Caco-2 (cell line): ENCODE data around the gene ZC3H4. TPM values are rescaled to one million over a fixed set of nuclear protein-coding genes. Genes with fewer than 3 reads are reported as not detected.

Source experiments
- BruUV-seq: library from RNA; stranded (reverse); fragments of 400-500 nt; replicated peaks from 2 replicates; lab custom pipeline; 2021; lab: Mats Ljungman, UMichigan
- CTCF ChIA-PET: fragments of 300-600 bp; sonication (Branson Sonifier 250); formaldehyde crosslinking; loops from one replicate; lab custom pipeline; 2022; ENCODE audit warnings: antibody characterized with exemption; lab: Charles Lee
- POLR2A ChIA-PET: fragments of 300-600 bp; sonication (Branson Sonifier 250); formaldehyde crosslinking; loops from one replicate; lab custom pipeline; 2022; ENCODE audit warnings: antibody characterized with exemption; lab: Charles Lee
- DNase-seq, 2 experiments: peaks; one replicate each; pipeline versions ENCODE4 v3.0.0 to v3.0.0-alpha.2; 2020 to 2022
- H3K27me3 ChIP-seq: replicated peaks from 2 replicates; pipeline ENCODE4 v1.6.0; 2011; ENCODE audit warnings: low read length; ENCODE audit not compliant: control insufficient read depth, insufficient read depth
- H3K36me3 ChIP-seq: 2 replicates; pipeline ENCODE4 v1.5.1; 2011; ENCODE audit warnings: low read length; ENCODE audit not compliant: control insufficient read depth, insufficient read depth
- H3K4me1 ChIP-seq: fragments of 250-450 bp; sonication (Bioruptor Pico); 2 replicates; pipeline ENCODE4 v1.5.1; 2020; ENCODE audit warnings: mild to moderate bottlenecking
- H3K4me3 ChIP-seq: 2 replicates; pipeline ENCODE4 v1.5.1; 2011; ENCODE audit warnings: low read depth, mild to moderate bottlenecking, control low read depth, low read length
- H3K9me3 ChIP-seq: fragments of 250-450 bp; sonication (Bioruptor Pico); 2 replicates; pipeline ENCODE4 v1.5.1; 2020; ENCODE audit warnings: mild to moderate bottlenecking, moderate library complexity
- H3K27ac Mint-ChIP-seq: one replicate; pipeline ENCODE4 v1.8.0; 2022; ENCODE audit warnings: mixed read lengths; ENCODE audit not compliant: unreplicated experiment
- H3K27me3 Mint-ChIP-seq: one replicate; pipeline ENCODE4 v1.8.0; 2022; ENCODE audit warnings: mixed read lengths; ENCODE audit not compliant: insufficient read depth, unreplicated experiment
- H3K36me3 Mint-ChIP-seq: one replicate; pipeline ENCODE4 v1.8.0; 2022; ENCODE audit warnings: mild to moderate bottlenecking, mixed read lengths; ENCODE audit not compliant: insufficient read depth, unreplicated experiment
- H3K4me1 Mint-ChIP-seq: one replicate; pipeline ENCODE4 v1.8.0; 2022; ENCODE audit warnings: low read depth, mixed read lengths; ENCODE audit not compliant: unreplicated experiment
- H3K4me3 Mint-ChIP-seq: one replicate; pipeline ENCODE4 v1.8.0; 2022; ENCODE audit warnings: mild to moderate bottlenecking, moderate library complexity, mixed read lengths; ENCODE audit not compliant: unreplicated experiment
- H3K9me3 Mint-ChIP-seq: one replicate; pipeline ENCODE4 v1.8.0; 2022; ENCODE audit warnings: mixed read lengths; ENCODE audit not compliant: unreplicated experiment
- intact Hi-C: fragments of 100-400 bp; cut with micrococcal nuclease; formaldehyde crosslinking; loops from one replicate; pipeline ENCODE4 v1.10.0; 2022; ENCODE audit not compliant: unreplicated experiment
- total RNA-seq: library from RNA; stranded (reverse); gene quantifications from 2 replicates; pipeline ENCODE4 v1.2.3, GENCODE V29; 2022
- TF ChIP-seq, protein P1 (sequence below), 2 experiments: fragments of 200-600 bp in 1 of 2; IDR thresholded peaks; 1 replicate in 1 of 2; 2 replicates in 1 of 2; pipeline versions ENCODE4 v1.5.1 to v1.8.0; 2011 to 2022; ENCODE audit warnings: antibody characterized with exemption in 1 of 2, control low read depth in 1 of 2, inconsistent platforms in 1 of 2, low read depth in 1 of 2, low read length in 1 of 2, mild to moderate bottlenecking in 1 of 2, moderate library complexity in 1 of 2; ENCODE audit not compliant: insufficient read depth in 1 of 2, severe bottlenecking in 1 of 2, unreplicated experiment in 1 of 2

Gene ZC3H4
- total RNA-seq, 1 experiment from 2014 or later = 70.3 TPM

DNA sequence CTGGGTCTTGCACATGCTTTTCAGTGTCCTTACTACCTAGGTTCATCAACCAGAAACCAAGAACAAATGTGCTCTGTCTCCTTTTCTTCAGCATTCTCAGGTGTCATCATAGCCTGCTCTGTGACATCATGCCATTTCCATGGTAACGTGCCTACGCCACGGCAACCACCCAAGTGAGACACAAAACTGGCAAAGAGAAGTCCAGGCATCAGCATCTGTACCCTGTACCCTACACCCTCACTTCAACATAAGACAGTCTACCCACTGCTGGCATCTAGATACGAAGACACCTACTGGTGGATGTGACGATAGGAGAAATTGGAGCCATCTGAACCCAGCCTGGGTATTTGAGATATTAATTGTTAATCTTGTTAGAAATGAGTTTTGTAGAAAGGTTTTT, 13.3 kb downstream of the ZC3H4 start:
- Mint-ChIP-seq H3K9me3 (no peaks in the 10 kb centered on the region), H3K27me3 (no peaks in the 10 kb centered on the region), H3K4me1 (peaks cover 47% of the 10 kb centered on the region), H3K4me3 (no peak overlapping the region), H3K36me3 (peaks cover 44% of the 10 kb centered on the region), H3K27ac (peak overlapping the region; percentile 73)
- H3K27me3 ChIP-seq = no peaks in the 10 kb centered on the region
- DNase-seq = peak in 1 of 2 experiments; percentile 49
- H3K36me3 ChIP-seq = no peaks in the 10 kb centered on the region; the same call in 1 of the 2 replicates
- H3K9me3 ChIP-seq = no peaks in the 10 kb centered on the region
- ChIA-PET POLR2A (interaction anchor here (2.4 kb wide), 1 partner anchor 13 kb away, joined by 18 read pairs; the partner anchor contains the start of gene ZC3H4), CTCF (interaction anchor here (0.6 kb wide), 1 partner anchor 114 kb away, joined by 3 read pairs; no protein-coding TSS in a partner anchor)
- intact Hi-C loops = no loop called here
- peaks cover 52% of the 10 kb centered on the region for H3K4me1 ChIP-seq
- no peak overlapping the region for H3K4me3 ChIP-seq
- TF ChIP-seq, protein P1, sequence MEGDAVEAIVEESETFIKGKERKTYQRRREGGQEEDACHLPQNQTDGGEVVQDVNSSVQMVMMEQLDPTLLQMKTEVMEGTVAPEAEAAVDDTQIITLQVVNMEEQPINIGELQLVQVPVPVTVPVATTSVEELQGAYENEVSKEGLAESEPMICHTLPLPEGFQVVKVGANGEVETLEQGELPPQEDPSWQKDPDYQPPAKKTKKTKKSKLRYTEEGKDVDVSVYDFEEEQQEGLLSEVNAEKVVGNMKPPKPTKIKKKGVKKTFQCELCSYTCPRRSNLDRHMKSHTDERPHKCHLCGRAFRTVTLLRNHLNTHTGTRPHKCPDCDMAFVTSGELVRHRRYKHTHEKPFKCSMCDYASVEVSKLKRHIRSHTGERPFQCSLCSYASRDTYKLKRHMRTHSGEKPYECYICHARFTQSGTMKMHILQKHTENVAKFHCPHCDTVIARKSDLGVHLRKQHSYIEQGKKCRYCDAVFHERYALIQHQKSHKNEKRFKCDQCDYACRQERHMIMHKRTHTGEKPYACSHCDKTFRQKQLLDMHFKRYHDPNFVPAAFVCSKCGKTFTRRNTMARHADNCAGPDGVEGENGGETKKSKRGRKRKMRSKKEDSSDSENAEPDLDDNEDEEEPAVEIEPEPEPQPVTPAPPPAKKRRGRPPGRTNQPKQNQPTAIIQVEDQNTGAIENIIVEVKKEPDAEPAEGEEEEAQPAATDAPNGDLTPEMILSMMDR (IDR thresholded peaks at IDR 0.05; ENCODE audit: insufficient read depth in 1 of 2, low read depth in 1 of 2, low read length in 1 of 2, severe bottlenecking in 1 of 2, unreplicated experiment in 1 of 2) = no peak
- BruUV-seq = no TSS peak

DNA sequence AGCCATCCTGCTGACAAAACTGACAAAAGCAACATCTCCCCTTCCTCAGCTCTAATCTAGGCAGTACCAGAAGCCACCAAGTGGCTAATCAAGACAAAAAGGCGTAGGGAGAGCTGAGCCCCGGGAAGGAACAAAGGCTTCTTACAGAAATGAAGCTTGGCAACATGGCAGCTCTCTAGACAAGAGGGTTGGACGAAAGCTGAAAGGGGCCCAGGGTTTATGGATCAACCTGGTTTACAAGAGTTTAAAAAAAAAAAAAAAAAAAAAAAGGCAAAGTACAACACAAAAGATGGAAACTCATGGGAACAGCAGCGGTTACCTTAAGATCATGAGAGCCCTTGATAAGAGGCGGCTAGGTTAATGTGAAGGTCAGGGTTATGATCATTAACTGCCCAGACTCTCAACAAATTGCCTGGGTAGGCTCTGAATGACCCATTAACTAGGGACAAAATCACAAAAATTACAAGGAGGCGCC, 14.0 kb downstream of the ZC3H4 start:
- no peaks in the 10 kb centered on the region for H3K27me3 Mint-ChIP-seq
- no peaks in the 10 kb centered on the region for H3K9me3 Mint-ChIP-seq
- no peak overlapping the region for H3K4me3 Mint-ChIP-seq
- ChIA-PET CTCF (interaction anchor here (1.1 to 1.5 kb wide), 2 partner anchors 14 to 20 kb away, joined by 3 read pairs; partner anchors contain the start of gene ZC3H4), POLR2A (interaction anchor here (2.4 kb wide), 1 partner anchor 14 kb away, joined by 18 read pairs; the partner anchor contains the start of gene ZC3H4)
- H3K4me1 Mint-ChIP-seq = peaks cover 51% of the 10 kb centered on the region
- Histone ChIP-seq H3K9me3 (no peaks in the 10 kb centered on the region), H3K27me3 (no peaks in the 10 kb centered on the region), H3K4me1 (peaks cover 59% of the 10 kb centered on the region), H3K36me3 (no peaks in the 10 kb centered on the region; the same call in 1 of the 2 replicates), H3K4me3 (no peak overlapping the region)
- peak overlapping the region; percentile 73 for H3K27ac Mint-ChIP-seq
- intact Hi-C loops = no loop called here
- no TSS peak for BruUV-seq
- TF ChIP-seq, protein P1 (IDR thresholded peaks at IDR 0.05; ENCODE audit: insufficient read depth in 1 of 2, low read depth in 1 of 2, low read length in 1 of 2, severe bottlenecking in 1 of 2, unreplicated experiment in 1 of 2) = peak in 1 of 2 experiments; percentile 1
- DNase-seq = no peak
- H3K36me3 Mint-ChIP-seq = peaks cover 46% of the 10 kb centered on the region

DNA sequence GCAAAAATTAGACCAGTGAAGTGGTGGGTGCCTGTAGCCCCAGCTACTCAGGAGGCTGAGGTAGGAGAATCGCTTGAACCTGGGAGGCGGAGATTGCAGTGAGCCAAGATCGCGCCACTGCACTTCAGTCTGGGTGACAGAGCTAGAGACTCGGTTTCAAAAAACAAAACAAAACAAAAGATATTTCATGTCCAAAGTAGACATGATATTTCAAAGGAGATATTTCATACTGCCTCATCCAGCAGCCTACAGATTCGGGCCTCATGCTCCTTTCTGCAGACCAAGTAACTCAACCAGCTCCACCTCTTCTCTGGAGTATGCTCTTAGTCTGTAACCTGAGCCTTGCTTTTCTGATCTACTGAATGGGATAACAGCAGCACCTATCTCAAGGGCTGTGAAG, 15.0 kb downstream of the ZC3H4 start:
- TF ChIP-seq, protein P1 (IDR thresholded peaks at IDR 0.05; ENCODE audit: insufficient read depth in 1 of 2, low read depth in 1 of 2, low read length in 1 of 2, severe bottlenecking in 1 of 2, unreplicated experiment in 1 of 2) = no peak
- Histone ChIP-seq H3K36me3 (peaks cover 2% of the 10 kb centered on the region; the same call in 1 of the 2 replicates), H3K27me3 (no peaks in the 10 kb centered on the region), H3K9me3 (no peaks in the 10 kb centered on the region), H3K4me1 (peaks cover 69% of the 10 kb centered on the region), H3K4me3 (no peak overlapping the region)
- ChIA-PET POLR2A (interaction anchor here (2.4 kb wide), 1 partner anchor 15 kb away, joined by 18 read pairs; the partner anchor contains the start of gene ZC3H4), CTCF (interaction anchor here (0.6 to 1.5 kb wide), 2 partner anchors 15 to 207 kb away, joined by 3 to 4 read pairs; partner anchors contain the start of gene ZC3H4)
- Mint-ChIP-seq H3K27ac (peak overlapping the region; percentile 100), H3K27me3 (no peaks in the 10 kb centered on the region), H3K4me1 (peaks cover 57% of the 10 kb centered on the region), H3K4me3 (no peak overlapping the region), H3K9me3 (no peaks in the 10 kb centered on the region), H3K36me3 (peaks cover 56% of the 10 kb centered on the region)
- DNase-seq = no peak
- BruUV-seq = no TSS peak
- intact Hi-C loops = no loop called here
